IMR-90 (cell line): ENCODE measurements around the gene CPT1A. TPM values are rescaled to one million over a fixed set of nuclear protein-coding genes. Genes with fewer than 3 reads are reported as not detected.

Experiments used
- ATAC-seq: fragments of 200-7000 bp; cut with Tn5 transposase; 2 replicates; pipeline ENCODE4 v1.9.1; 2020; ENCODE audit warnings: low read depth, mild to moderate bottlenecking, moderate library complexity
- BruUV-seq: library from RNA; stranded (reverse); fragments of 400-500 nt; replicated peaks from 2 replicates; lab custom pipeline; 2021; lab: Mats Ljungman, UMichigan
- CTCF ChIA-PET: fragments of 300-600 bp; formaldehyde crosslinking; extraction: SDS; loops from one replicate; lab custom pipeline; 2021; ENCODE audit warnings: antibody characterized with exemption; lab: Yijun Ruan, JAX
- POLR2A ChIA-PET: fragments of 300-600 bp; sonication (Branson Sonifier 250); formaldehyde crosslinking; loops from one replicate; lab custom pipeline; 2022; ENCODE audit warnings: antibody characterized with exemption; ENCODE audit not compliant: unreplicated experiment; lab: Charles Lee
- DNase-seq: peaks from one replicate; pipeline ENCODE4 v3.0.0; 2013
- H2AFZ ChIP-seq: replicated peaks from 2 replicates; pipeline ENCODE3; 2013; ENCODE audit warnings: low read length, mild to moderate bottlenecking; ENCODE audit not compliant: poor library complexity
- H2AK5ac ChIP-seq: 2 replicates; pipeline ENCODE4 v1.6.1; 2013; ENCODE audit warnings: low read depth, low read length, inconsistent platforms
- H2AK9ac ChIP-seq: replicated peaks from 2 replicates; pipeline ENCODE3; 2013; ENCODE audit warnings: mild to moderate bottlenecking, low read depth, low read length, moderate library complexity; ENCODE audit not compliant: poor library complexity
- H2BK120ac ChIP-seq: 2 replicates; pipeline ENCODE4 v1.6.1; 2013; ENCODE audit warnings: low read depth, low read length, inconsistent platforms
- H2BK15ac ChIP-seq: 3 replicates; pipeline ENCODE4 v1.6.1; 2013; ENCODE audit warnings: low read depth, low read length, inconsistent platforms
- H2BK20ac ChIP-seq: 2 replicates; pipeline ENCODE4 v1.6.1; 2013; ENCODE audit warnings: low read depth, mild to moderate bottlenecking, inconsistent platforms, low read length, moderate library complexity
- H2BK5ac ChIP-seq: 2 replicates; pipeline ENCODE4 v1.6.1; 2013; ENCODE audit warnings: mild to moderate bottlenecking, low read depth, low read length, inconsistent platforms; ENCODE audit not compliant: poor library complexity, severe bottlenecking
- H3K14ac ChIP-seq: replicated peaks from 2 replicates; pipeline ENCODE4 v1.6.1; 2013; ENCODE audit warnings: low read depth, low read length, inconsistent platforms
- H3K18ac ChIP-seq: 2 replicates; pipeline ENCODE4 v1.6.1; 2013; ENCODE audit warnings: low read depth, low read length, control low read depth
- H3K23ac ChIP-seq: 2 replicates; pipeline ENCODE4 v1.6.1; 2013; ENCODE audit warnings: low read depth, low read length, inconsistent platforms
- H3K27ac ChIP-seq: 2 replicates; pipeline ENCODE4 v1.5.1; 2013; ENCODE audit warnings: mild to moderate bottlenecking, control low read depth, low read length; ENCODE audit not compliant: insufficient read depth
- H3K27me3 ChIP-seq: 2 replicates; pipeline ENCODE4 v1.6.1; 2013; ENCODE audit warnings: low read length; ENCODE audit not compliant: control insufficient read depth, insufficient read depth
- H3K36me3 ChIP-seq: 2 replicates; pipeline ENCODE4 v1.6.1; 2013; ENCODE audit warnings: low read length, mixed read lengths; ENCODE audit not compliant: control insufficient read depth, insufficient read depth
- H3K4ac ChIP-seq: 2 replicates; pipeline ENCODE4 v1.6.1; 2013; ENCODE audit warnings: low read depth, low read length, inconsistent platforms
- H3K4me1 ChIP-seq: 2 replicates; pipeline ENCODE4 v1.6.1; 2013; ENCODE audit warnings: low read length, mixed read lengths; ENCODE audit not compliant: control insufficient read depth, insufficient read depth
- H3K4me2 ChIP-seq: 2 replicates; pipeline ENCODE4 v1.6.1; 2013; ENCODE audit warnings: low read depth, mild to moderate bottlenecking, control low read depth, low read length, moderate library complexity
- H3K4me3 ChIP-seq: 2 replicates; pipeline ENCODE4 v1.5.1; 2013; ENCODE audit warnings: low read depth, mild to moderate bottlenecking, control low read depth, low read length, moderate library complexity; ENCODE audit not compliant: insufficient read depth
- H3K56ac ChIP-seq: 2 replicates; pipeline ENCODE4 v1.6.1; 2013; ENCODE audit warnings: low read length, inconsistent platforms; ENCODE audit not compliant: insufficient read depth; ENCODE audit errors: extremely low read depth
- H3K79me1 ChIP-seq, 2 experiments: 2 replicates each; pipeline ENCODE4 v1.6.1; 2013; ENCODE audit warnings: low read length in 2 of 2, inconsistent platforms in 1 of 2, low read depth in 1 of 2
- H3K9ac ChIP-seq: 2 replicates; pipeline ENCODE4 v1.6.1; 2013; ENCODE audit warnings: low read depth, low read length, control low read depth
- H3K9me1 ChIP-seq: 2 replicates; pipeline ENCODE4 v1.6.1; 2013; ENCODE audit warnings: low read length, inconsistent platforms; ENCODE audit not compliant: insufficient read depth
- H3K9me3 ChIP-seq: 2 replicates; pipeline ENCODE4 v1.6.1; 2013; ENCODE audit warnings: low read length; ENCODE audit not compliant: control insufficient read depth, insufficient read depth
- H4K20me1 ChIP-seq: 2 replicates; pipeline ENCODE4 v1.6.1; 2013; ENCODE audit warnings: low read length, inconsistent platforms; ENCODE audit not compliant: insufficient read depth
- H4K5ac ChIP-seq: 2 replicates; pipeline ENCODE4 v1.6.1; 2013; ENCODE audit warnings: mild to moderate bottlenecking, low read depth, low read length, control low read depth
- H4K8ac ChIP-seq, 2 experiments: 2 replicates each; pipeline ENCODE4 v1.6.1; 2013; ENCODE audit warnings: low read depth in 2 of 2, low read length in 2 of 2, control low read depth in 1 of 2, inconsistent platforms in 1 of 2
- H4K91ac ChIP-seq: 2 replicates; pipeline ENCODE4 v1.6.1; 2013; ENCODE audit warnings: low read depth, low read length, inconsistent platforms; ENCODE audit not compliant: insufficient read depth
- BHLHE40 ChIP-seq: fragments of 150-350 bp; IDR thresholded peaks from 2 replicates; pipeline ENCODE4 v1.6.1; 2016; ENCODE audit warnings: mild to moderate bottlenecking, low read depth, low read length
- CEBPB ChIP-seq: IDR thresholded peaks from 2 replicates; pipeline ENCODE4 v1.6.1; 2012; ENCODE audit warnings: low read depth, low read length, improper control_type of control experiment
- CHD1 ChIP-seq: IDR thresholded peaks from 2 replicates; pipeline ENCODE4 v1.6.1; 2012; ENCODE audit warnings: low read depth, low read length, improper control_type of control experiment
- FOS ChIP-seq: fragments of 150-350 bp; IDR thresholded peaks from 2 replicates; pipeline ENCODE4 v1.6.1; 2016; ENCODE audit warnings: low read depth, low read length
- MAFK ChIP-seq: IDR thresholded peaks from 2 replicates; pipeline ENCODE4 v1.6.1; 2012; ENCODE audit warnings: low read depth, low read length, improper control_type of control experiment
- MAZ ChIP-seq: IDR thresholded peaks from 2 replicates; pipeline ENCODE4 v1.6.1; 2012; ENCODE audit warnings: low read depth, mild to moderate bottlenecking, low read length, improper control_type of control experiment, moderate library complexity, borderline replicate concordance
- MXI1 ChIP-seq: IDR thresholded peaks from 2 replicates; pipeline ENCODE4 v1.6.1; 2012; ENCODE audit warnings: low read depth, mild to moderate bottlenecking, low read length, moderate library complexity, borderline replicate concordance
- NFE2L2 ChIP-seq: fragments of 150-350 bp; IDR thresholded peaks from 2 replicates; pipeline ENCODE4 v1.6.1; 2016; ENCODE audit warnings: low read depth, mild to moderate bottlenecking, low read length
- POLR2A ChIP-seq: IDR thresholded peaks from 2 replicates; pipeline ENCODE4 v1.6.1; 2012; ENCODE audit warnings: mild to moderate bottlenecking, low read depth, low read length
- RAD21 ChIP-seq: IDR thresholded peaks from 2 replicates; pipeline ENCODE4 v1.6.1; 2012; ENCODE audit warnings: low read length, improper control_type of control experiment
- RCOR1 ChIP-seq: IDR thresholded peaks from 2 replicates; pipeline ENCODE4 v1.6.1; 2012; ENCODE audit warnings: mild to moderate bottlenecking, low read length, improper control_type of control experiment; ENCODE audit not compliant: insufficient replicate concordance
- RFX5 ChIP-seq: IDR thresholded peaks from 2 replicates; pipeline ENCODE4 v1.8.0; 2012; ENCODE audit warnings: low read depth, mild to moderate bottlenecking, low read length, moderate library complexity
- SMC3 ChIP-seq: fragments of 150-350 bp; IDR thresholded peaks from 2 replicates; pipeline ENCODE4 v1.6.1; 2016; ENCODE audit warnings: low read depth, mild to moderate bottlenecking, antibody characterized with exemption, low read length, moderate library complexity
- WGBS, 2 experiments: methylation state at CpG; one replicate each; pipeline versions ENCODE4 v1.1.5 to v1.1.7; 2013; ENCODE audit warnings: missing lambda C conversion rate in 2 of 2; ENCODE audit not compliant: insufficient read length in 1 of 2; ENCODE audit errors: extremely low coverage in 2 of 2; 5-methylcytosine and 5-hydroxymethylcytosine counted together
- dilution Hi-C: fragments of 300-500 bp; cut with HindIII; formaldehyde crosslinking; loops from one replicate; pipeline ENCODE4 v1.14.3; 2018; ENCODE audit warnings: low sequenced_read_pairs; ENCODE audit not compliant: unreplicated experiment
- in situ Hi-C: fragments of 300-500 bp; cut with MboI; formaldehyde crosslinking; loops from 3 replicates; pipeline ENCODE4 v1.14.3; 2019; ENCODE audit warnings: low sequenced_read_pairs, inconsistent platforms, mixed read lengths
- intact Hi-C: fragments of 100-400 bp; cut with micrococcal nuclease; formaldehyde crosslinking; loops from 2 replicates; pipeline ENCODE4 v1.10.0; 2022
- polyA plus RNA-seq, 3 experiments: library from polyadenylated mRNA; depleted of rRNA; stranded (reverse); fragments of >200 nt; gene quantifications; 2 replicates each; pipeline ENCODE4 v1.2.3, GENCODE V29; 2012; ENCODE audit warnings: low replicate concordance in 1 of 3
- total RNA-seq: library from RNA; depleted of rRNA; stranded (reverse); fragments of >200 nt; gene quantifications from 2 replicates; pipeline ENCODE4 v1.2.3, GENCODE V29; 2012
- TF ChIP-seq, protein P1 (sequence below): conservative IDR thresholded peaks from 2 replicates; pipeline ENCODE4 v1.5.1; 2012; ENCODE audit warnings: mild to moderate bottlenecking, low read depth, low read length, improper control_type of control experiment
- TF ChIP-seq, protein P2 (sequence below): fragments of 150-350 bp; IDR thresholded peaks from 2 replicates; pipeline ENCODE4 v1.6.1; 2016; ENCODE audit warnings: low read depth, mild to moderate bottlenecking, low read length, moderate library complexity, borderline replicate concordance
- TF ChIP-seq, protein P3 (sequence below): fragments of 150-350 bp; IDR thresholded peaks from 2 replicates; pipeline ENCODE4 v1.6.1; 2017; ENCODE audit warnings: mild to moderate bottlenecking, antibody characterized with exemption, low read length, low read depth

Gene CPT1A
- total and polyA plus RNA-seq, 2 of the 4 experiments (the other 2 are of a cell fraction), result 15.4 to 21.3 TPM

DNA sequence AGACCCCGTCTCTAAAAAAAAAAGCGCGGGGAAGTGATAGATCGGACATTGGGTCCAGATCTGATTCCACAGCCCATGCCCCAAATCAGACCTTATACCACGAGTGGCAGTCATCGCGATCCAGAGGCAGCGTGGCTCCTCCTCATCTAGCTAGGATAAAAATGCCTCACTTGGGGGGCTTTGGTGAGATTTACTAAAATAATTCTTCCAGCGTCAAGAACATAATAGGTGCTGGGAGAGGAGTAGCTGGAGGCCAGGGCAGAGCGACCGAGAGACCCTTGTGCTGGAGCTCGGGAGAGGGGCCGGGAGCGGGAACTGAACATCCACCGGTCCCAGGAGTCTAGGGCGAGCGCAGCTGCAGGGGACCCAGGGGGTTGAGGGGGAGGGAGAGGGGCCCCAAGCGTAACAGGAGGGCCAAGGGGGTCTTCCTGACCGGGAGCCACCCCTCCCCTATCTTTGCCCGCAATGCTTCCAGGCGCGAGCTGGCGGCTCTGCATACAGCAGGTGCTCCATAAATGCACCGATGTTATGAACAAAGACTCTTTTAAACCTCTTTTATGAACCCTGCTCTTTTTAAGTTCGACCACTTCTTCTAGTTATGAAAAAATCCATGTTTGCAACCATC is 823 bp upstream of the CPT1A start:
- H4K91ac ChIP-seq, result no peak overlapping the region; the same call in 1 of the 2 replicates
- POLR2A ChIA-PET, result no interaction called here

More for the DNA sequence above, 823 bp upstream of the CPT1A start:
- Histone ChIP-seq H3K36me3 (no peaks in the 10 kb centered on the region), H3K14ac (no peak overlapping the region), H2AFZ (peak overlapping the region; percentile 88), H3K18ac (no peak overlapping the region), H3K27ac (no peak overlapping the region), H3K4me2 (peak overlapping the region; percentile 82), H3K56ac (no peak overlapping the region), H2AK9ac (no peak overlapping the region), H3K9me3 (no peaks in the 10 kb centered on the region), H2BK5ac (no peak overlapping the region), H2AK5ac (no peak overlapping the region), H3K4me3 (peak overlapping the region; percentile 88), H4K20me1 (peaks cover 8% of the 10 kb centered on the region), H3K23ac (no peak overlapping the region), H2BK120ac (no peak overlapping the region), H2BK20ac (no peak overlapping the region), H4K5ac (no peak overlapping the region), H3K9ac (no peak overlapping the region), H3K4ac (no peak overlapping the region), H3K27me3 (peaks cover 10% of the 10 kb centered on the region), H3K9me1 (peaks cover 1% of the 10 kb centered on the region; the same call in 1 of the 2 replicates), H4K8ac (peak overlapping the region in 1 of 2 experiments; percentile 57; a peak in 3 of 4 replicates), H3K79me1 (peaks cover 18 to 38% of the 10 kb centered on the region in 2 experiments), H2BK15ac (no peak overlapping the region), H3K4me1 (peaks cover 20% of the 10 kb centered on the region)
- in situ Hi-C loops, result no loop called here
- TF ChIP-seq CEBPB, result no peak
- TF ChIP-seq, protein P1, sequence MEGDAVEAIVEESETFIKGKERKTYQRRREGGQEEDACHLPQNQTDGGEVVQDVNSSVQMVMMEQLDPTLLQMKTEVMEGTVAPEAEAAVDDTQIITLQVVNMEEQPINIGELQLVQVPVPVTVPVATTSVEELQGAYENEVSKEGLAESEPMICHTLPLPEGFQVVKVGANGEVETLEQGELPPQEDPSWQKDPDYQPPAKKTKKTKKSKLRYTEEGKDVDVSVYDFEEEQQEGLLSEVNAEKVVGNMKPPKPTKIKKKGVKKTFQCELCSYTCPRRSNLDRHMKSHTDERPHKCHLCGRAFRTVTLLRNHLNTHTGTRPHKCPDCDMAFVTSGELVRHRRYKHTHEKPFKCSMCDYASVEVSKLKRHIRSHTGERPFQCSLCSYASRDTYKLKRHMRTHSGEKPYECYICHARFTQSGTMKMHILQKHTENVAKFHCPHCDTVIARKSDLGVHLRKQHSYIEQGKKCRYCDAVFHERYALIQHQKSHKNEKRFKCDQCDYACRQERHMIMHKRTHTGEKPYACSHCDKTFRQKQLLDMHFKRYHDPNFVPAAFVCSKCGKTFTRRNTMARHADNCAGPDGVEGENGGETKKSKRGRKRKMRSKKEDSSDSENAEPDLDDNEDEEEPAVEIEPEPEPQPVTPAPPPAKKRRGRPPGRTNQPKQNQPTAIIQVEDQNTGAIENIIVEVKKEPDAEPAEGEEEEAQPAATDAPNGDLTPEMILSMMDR, result no peak
- TF ChIP-seq NFE2L2, result no peak
- TF ChIP-seq RAD21, result no peak
- no peak for TF ChIP-seq SMC3
- TF ChIP-seq, protein P2, sequence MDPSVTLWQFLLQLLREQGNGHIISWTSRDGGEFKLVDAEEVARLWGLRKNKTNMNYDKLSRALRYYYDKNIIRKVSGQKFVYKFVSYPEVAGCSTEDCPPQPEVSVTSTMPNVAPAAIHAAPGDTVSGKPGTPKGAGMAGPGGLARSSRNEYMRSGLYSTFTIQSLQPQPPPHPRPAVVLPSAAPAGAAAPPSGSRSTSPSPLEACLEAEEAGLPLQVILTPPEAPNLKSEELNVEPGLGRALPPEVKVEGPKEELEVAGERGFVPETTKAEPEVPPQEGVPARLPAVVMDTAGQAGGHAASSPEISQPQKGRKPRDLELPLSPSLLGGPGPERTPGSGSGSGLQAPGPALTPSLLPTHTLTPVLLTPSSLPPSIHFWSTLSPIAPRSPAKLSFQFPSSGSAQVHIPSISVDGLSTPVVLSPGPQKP, result no peak
- no peak for TF ChIP-seq CHD1
- TF ChIP-seq RCOR1, result no peak
- TF ChIP-seq, protein P3, sequence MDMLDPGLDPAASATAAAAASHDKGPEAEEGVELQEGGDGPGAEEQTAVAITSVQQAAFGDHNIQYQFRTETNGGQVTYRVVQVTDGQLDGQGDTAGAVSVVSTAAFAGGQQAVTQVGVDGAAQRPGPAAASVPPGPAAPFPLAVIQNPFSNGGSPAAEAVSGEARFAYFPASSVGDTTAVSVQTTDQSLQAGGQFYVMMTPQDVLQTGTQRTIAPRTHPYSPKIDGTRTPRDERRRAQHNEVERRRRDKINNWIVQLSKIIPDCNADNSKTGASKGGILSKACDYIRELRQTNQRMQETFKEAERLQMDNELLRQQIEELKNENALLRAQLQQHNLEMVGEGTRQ, result no peak
- no peak for TF ChIP-seq POLR2A
- TF ChIP-seq MAZ, result no peak
- no peak for TF ChIP-seq BHLHE40
- TF ChIP-seq RFX5, result no peak
- no peak for TF ChIP-seq MXI1
- no peak for TF ChIP-seq MAFK
- TF ChIP-seq FOS, result no peak
- WGBS, 2 experiments, result 42% methylated on average over 7 of the region's 25 CpGs; no CpG with 5 or more reads in 1 of the 2 experiments
- CTCF ChIA-PET, result no interaction called here
- ATAC-seq (no peak), DNase-seq (no peak)
- intact Hi-C loops, result loop anchor here (5.0 kb wide), 1 partner anchor 170 kb away; the partner anchor contains the start of gene MRGPRF
- BruUV-seq, result no TSS peak
- dilution Hi-C loops, result no loop called here
